GM12878 (cell line): ENCODE results near the gene CBLB. TPM values are rescaled to one million over a fixed set of nuclear protein-coding genes. Genes with fewer than 3 reads are reported as not detected.

Source experiments
- CBX3 ChIP-seq: fragments of 200-600 bp; sonication (generic); IDR thresholded peaks from 2 replicates; pipeline ENCODE4 v1.6.1; 2016; ENCODE audit warnings: low read depth, borderline replicate concordance
- EP300 ChIP-seq, 2 experiments: fragments of 150-350 bp in 1 of 2; IDR thresholded peaks; 2 replicates each; pipeline ENCODE4 v1.6.1; 2011 to 2012; ENCODE audit warnings: low read depth in 2 of 2, low read length in 2 of 2, borderline replicate concordance in 1 of 2, improper control_type of control experiment in 1 of 2, inconsistent platforms in 1 of 2; ENCODE audit not compliant: control insufficient read depth in 1 of 2
- FOXM1 ChIP-seq: IDR thresholded peaks from 2 replicates; pipeline ENCODE4 v1.6.1; 2012; ENCODE audit warnings: low read depth, mild to moderate bottlenecking, inconsistent platforms, low read length, moderate library complexity
- JUNB ChIP-seq: IDR thresholded peaks from 2 replicates; pipeline ENCODE4 v1.6.1; 2016; ENCODE audit warnings: antibody characterized with exemption, mild to moderate bottlenecking
- MTA3 ChIP-seq: IDR thresholded peaks from 2 replicates; pipeline ENCODE4 v1.6.1; 2012; ENCODE audit warnings: low read length, inconsistent platforms, borderline replicate concordance
- NFIC ChIP-seq: IDR thresholded peaks from 2 replicates; pipeline ENCODE4 v1.6.1; 2012; ENCODE audit warnings: low read depth, mild to moderate bottlenecking, inconsistent platforms, low read length, moderate library complexity
- NR2F1 ChIP-seq: fragments of 450-650 bp; conservative IDR thresholded peaks from 2 replicates; pipeline ENCODE4 v1.6.1; 2017; ENCODE audit warnings: mild to moderate bottlenecking
- PML ChIP-seq: IDR thresholded peaks from 2 replicates; pipeline ENCODE4 v1.6.1; 2012; ENCODE audit warnings: low read length, inconsistent platforms
- POLR2AphosphoS2 ChIP-seq: IDR thresholded peaks from 2 replicates; pipeline ENCODE4 v1.6.1; 2011; ENCODE audit warnings: low read depth, mild to moderate bottlenecking, low read length, improper control_type of control experiment, moderate library complexity
- RAD51 ChIP-seq: fragments of 450-650 bp; IDR thresholded peaks from 2 replicates; pipeline ENCODE4 v1.6.1; 2016; ENCODE audit warnings: moderate library complexity, mild to moderate bottlenecking, inconsistent platforms
- RB1 ChIP-seq: fragments of 450-650 bp; formaldehyde crosslinking; IDR thresholded peaks from 2 replicates; pipeline ENCODE4 v1.6.1; 2017; ENCODE audit warnings: mild to moderate bottlenecking, borderline replicate concordance
- RELA ChIP-seq: fragments of 450-650 bp; IDR thresholded peaks from 2 replicates; pipeline ENCODE4 v1.8.0; 2014; ENCODE audit warnings: borderline replicate concordance; ENCODE audit not compliant: partially characterized antibody
- SMAD1 ChIP-seq: fragments of 450-650 bp; IDR thresholded peaks from 2 replicates; pipeline ENCODE4 v1.6.1; 2018; ENCODE audit warnings: mild to moderate bottlenecking, low read depth; ENCODE audit not compliant: partially characterized antibody
- STAT3 ChIP-seq: IDR thresholded peaks from 2 replicates; pipeline ENCODE4 v1.6.1; 2011; ENCODE audit warnings: low read depth, low read length, improper control_type of control experiment
- TBL1XR1 ChIP-seq: IDR thresholded peaks from 2 replicates; pipeline ENCODE4 v1.6.1; 2012; ENCODE audit warnings: low read depth, low read length, improper control_type of control experiment
- polyA plus RNA-seq, 11 experiments: library from polyadenylated mRNA; depleted of rRNA in 4 of 11; unstranded in 6 of 11; stranded (reverse) in 5 of 11; fragments of >200 nt; fragmentation: Nextera tagmentation in 4 of 11; fragmentation: Illumina TruSeq in 1 of 11; extraction: Ambion mirVana in 4 of 11; extraction: Trizol in 1 of 11; gene quantifications; 1 replicate in 1 of 11; 2 replicates in 10 of 11; pipeline versions ENCODE4 v1.2.1 to v1.2.3, GENCODE V29; 2011 to 2016; ENCODE audit warnings: inconsistent platforms in 2 of 11, missing spikeins in 2 of 11, low read depth in 1 of 11
- total RNA-seq, 4 experiments: library from RNA; depleted of rRNA in 3 of 4; stranded (reverse); fragments of >200 nt in 3 of 4; fragmentation: Illumina TruSeq in 1 of 4; extraction: Trizol in 1 of 4; gene quantifications; 2 replicates each; pipeline versions ENCODE4 v1.2.1 to v1.2.3, GENCODE V29; 2013 to 2021
- TF ChIP-seq, protein P1 (sequence below): fragments of 450-650 bp; IDR thresholded peaks from 2 replicates; pipeline ENCODE4 v1.6.1; 2016; ENCODE audit warnings: mild to moderate bottlenecking
- TF ChIP-seq, protein P2 (sequence below): IDR thresholded peaks from 2 replicates; pipeline ENCODE4 v1.6.1; 2011; ENCODE audit warnings: mild to moderate bottlenecking, low read depth, low read length, moderate library complexity; ENCODE audit not compliant: insufficient replicate concordance
- TF ChIP-seq, protein P3 (sequence below): fragments of 450-650 bp; IDR thresholded peaks from 2 replicates; pipeline ENCODE4 v1.6.1; 2017; ENCODE audit warnings: low read depth, mild to moderate bottlenecking, moderate library complexity

Gene CBLB
- total and polyA plus RNA-seq, 10 of the 15 experiments (the other 5 are each of a cell fraction or from before 2014, with no cell fraction given): 17.2 to 107 (median 41.9) TPM

DNA sequence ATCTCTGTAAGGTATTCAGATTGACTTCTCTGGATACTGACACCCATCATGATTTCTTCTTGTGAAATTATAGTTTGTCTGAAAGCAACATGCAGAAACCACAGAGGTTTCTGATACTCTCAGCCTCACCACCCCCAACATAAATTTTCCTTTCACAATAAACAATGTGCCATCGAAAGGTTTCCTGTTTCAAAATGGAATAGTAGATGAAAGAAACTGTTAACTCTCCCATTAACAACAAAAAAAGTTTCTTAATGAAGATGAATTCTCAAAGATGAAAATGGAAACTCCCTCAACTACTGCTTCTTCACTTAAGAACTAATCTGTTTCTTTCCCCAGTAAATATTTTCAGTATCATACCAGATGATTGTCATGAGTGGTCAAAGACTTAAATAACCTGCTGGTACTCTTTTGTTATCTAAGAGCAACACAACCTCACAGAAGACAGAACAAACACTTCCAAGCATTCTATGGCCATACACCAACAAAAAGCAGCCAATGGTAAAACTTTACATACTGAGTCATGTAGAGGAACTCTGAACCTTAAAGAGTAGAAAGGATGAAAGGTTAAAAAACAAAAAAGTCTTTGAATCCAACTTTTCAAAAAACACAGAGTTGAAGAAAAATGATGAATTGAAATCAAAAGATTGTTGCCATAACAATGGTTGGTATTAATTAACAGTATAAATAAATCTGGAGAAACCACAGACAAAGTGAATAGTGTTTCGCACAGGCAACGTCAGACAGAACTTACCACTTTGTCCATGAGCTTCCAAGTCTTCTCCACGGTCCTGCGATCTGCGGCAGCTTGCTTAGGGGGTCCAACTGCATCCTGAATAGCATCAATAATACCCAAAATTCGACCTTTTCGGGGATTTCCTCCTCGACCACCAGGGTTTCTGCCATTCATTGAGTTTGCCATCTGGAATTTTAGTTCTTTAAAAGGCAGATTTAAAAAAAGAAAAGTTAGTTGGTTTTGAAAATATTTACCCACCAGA is 1.9 kb downstream of the CBLB start (continued):
- peak; percentile 53 for TF ChIP-seq RELA
- 0 out of 2 replicates have a peak, but pooled peaks have one; percentile 24 for TF ChIP-seq RAD51
- no peak for TF ChIP-seq CBX3
- no peak; the same call in 1 of the 2 replicates for TF ChIP-seq JUNB
- peak; percentile 75 for TF ChIP-seq SMAD1
- TF ChIP-seq RB1: peak; percentile 37; the same call in 1 of the 2 replicates
- no peak for TF ChIP-seq PML
- TF ChIP-seq, protein P1, sequence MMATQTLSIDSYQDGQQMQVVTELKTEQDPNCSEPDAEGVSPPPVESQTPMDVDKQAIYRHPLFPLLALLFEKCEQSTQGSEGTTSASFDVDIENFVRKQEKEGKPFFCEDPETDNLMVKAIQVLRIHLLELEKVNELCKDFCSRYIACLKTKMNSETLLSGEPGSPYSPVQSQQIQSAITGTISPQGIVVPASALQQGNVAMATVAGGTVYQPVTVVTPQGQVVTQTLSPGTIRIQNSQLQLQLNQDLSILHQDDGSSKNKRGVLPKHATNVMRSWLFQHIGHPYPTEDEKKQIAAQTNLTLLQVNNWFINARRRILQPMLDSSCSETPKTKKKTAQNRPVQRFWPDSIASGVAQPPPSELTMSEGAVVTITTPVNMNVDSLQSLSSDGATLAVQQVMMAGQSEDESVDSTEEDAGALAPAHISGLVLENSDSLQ: peak; percentile 70
- no peak for TF ChIP-seq POLR2AphosphoS2
- 0 out of 2 replicates have a peak, but pooled peaks have one; percentile 43 for TF ChIP-seq NR2F1
- no peak for TF ChIP-seq MTA3
- peak; percentile 86 for TF ChIP-seq NFIC
- TF ChIP-seq FOXM1: peak; percentile 80; the same call in 1 of the 2 replicates
- no peak for TF ChIP-seq STAT3
- TF ChIP-seq, protein P2, sequence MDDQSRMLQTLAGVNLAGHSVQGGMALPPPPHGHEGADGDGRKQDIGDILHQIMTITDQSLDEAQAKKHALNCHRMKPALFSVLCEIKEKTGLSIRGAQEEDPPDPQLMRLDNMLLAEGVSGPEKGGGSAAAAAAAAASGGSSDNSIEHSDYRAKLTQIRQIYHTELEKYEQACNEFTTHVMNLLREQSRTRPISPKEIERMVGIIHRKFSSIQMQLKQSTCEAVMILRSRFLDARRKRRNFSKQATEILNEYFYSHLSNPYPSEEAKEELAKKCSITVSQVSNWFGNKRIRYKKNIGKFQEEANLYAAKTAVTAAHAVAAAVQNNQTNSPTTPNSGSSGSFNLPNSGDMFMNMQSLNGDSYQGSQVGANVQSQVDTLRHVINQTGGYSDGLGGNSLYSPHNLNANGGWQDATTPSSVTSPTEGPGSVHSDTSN: no peak
- peak; percentile 92 for TF ChIP-seq TBL1XR1
- TF ChIP-seq, protein P3, sequence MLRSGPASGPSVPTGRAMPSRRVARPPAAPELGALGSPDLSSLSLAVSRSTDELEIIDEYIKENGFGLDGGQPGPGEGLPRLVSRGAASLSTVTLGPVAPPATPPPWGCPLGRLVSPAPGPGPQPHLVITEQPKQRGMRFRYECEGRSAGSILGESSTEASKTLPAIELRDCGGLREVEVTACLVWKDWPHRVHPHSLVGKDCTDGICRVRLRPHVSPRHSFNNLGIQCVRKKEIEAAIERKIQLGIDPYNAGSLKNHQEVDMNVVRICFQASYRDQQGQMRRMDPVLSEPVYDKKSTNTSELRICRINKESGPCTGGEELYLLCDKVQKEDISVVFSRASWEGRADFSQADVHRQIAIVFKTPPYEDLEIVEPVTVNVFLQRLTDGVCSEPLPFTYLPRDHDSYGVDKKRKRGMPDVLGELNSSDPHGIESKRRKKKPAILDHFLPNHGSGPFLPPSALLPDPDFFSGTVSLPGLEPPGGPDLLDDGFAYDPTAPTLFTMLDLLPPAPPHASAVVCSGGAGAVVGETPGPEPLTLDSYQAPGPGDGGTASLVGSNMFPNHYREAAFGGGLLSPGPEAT: peak; percentile 96
- peak; percentile 48 to 88; a peak in 3 of 4 replicates for TF ChIP-seq EP300 (IDR thresholded peaks at IDR 0.05; ENCODE audit: borderline replicate concordance in 1 of 2, control insufficient read depth in 1 of 2, low read depth in 2 of 2, low read length in 2 of 2)
